Activated CD4-positive, alpha-beta T cell treated with anti-CD3 and anti-CD28 coated beads, Interleukin-2, amount 10 ng/mL, durations not matched to agents 7 days and 5 days (primary cell): ENCODE data around the gene IRF4. TPM values are rescaled to one million over a fixed set of nuclear protein-coding genes. Genes with fewer than 3 reads are reported as not detected.

ENCODE experiments used
- CTCF ChIA-PET: fragments of 350-600 bp; sonication (Branson Sonifier 250); formaldehyde crosslinking; loops from one replicate; lab custom pipeline; 2021; ENCODE audit warnings: antibody characterized with exemption; lab: Charles Lee
- POLR2A ChIA-PET: fragments of 350-600 bp; sonication (Branson Sonifier 250); formaldehyde crosslinking; loops from one replicate; lab custom pipeline; 2021; ENCODE audit warnings: antibody characterized with exemption; lab: Charles Lee
- DNase-seq: peaks from one replicate; pipeline ENCODE4 v3.0.0-alpha.2; 2020
- H3K27ac Mint-ChIP-seq: one replicate; pipeline ENCODE4 v1.8.0; 2021; ENCODE audit warnings: mild to moderate bottlenecking, moderate library complexity, mixed read lengths
- H3K27me3 Mint-ChIP-seq: one replicate; pipeline ENCODE4 v1.8.0; 2021; ENCODE audit warnings: mixed read lengths
- H3K36me3 Mint-ChIP-seq: one replicate; pipeline ENCODE4 v1.8.0; 2021; ENCODE audit warnings: low read depth, mixed read lengths
- H3K4me1 Mint-ChIP-seq: one replicate; pipeline ENCODE4 v1.8.0; 2021; ENCODE audit warnings: mixed read lengths
- H3K4me3 Mint-ChIP-seq: one replicate; pipeline ENCODE4 v1.8.0; 2021; ENCODE audit warnings: mild to moderate bottlenecking, moderate library complexity, mixed read lengths
- H3K9me3 Mint-ChIP-seq: one replicate; pipeline ENCODE4 v1.8.0; 2021; ENCODE audit warnings: mixed read lengths
- total RNA-seq, 2 experiments: library from RNA; stranded (reverse); gene quantifications; one replicate each; pipeline ENCODE4 v1.2.3, GENCODE V29; 2021

The IRF4 gene
- total RNA-seq, 2 experiments from 2014 or later: 111 to 126 TPM

- CTCF ChIA-PET: interaction anchor here (0.8 to 5.5 kb wide), 10 partner anchors 10 to 239 kb away, joined by 3 to 35 read pairs (median 4); no protein-coding TSS in a partner anchor
These were observed 1.2 kb downstream of the IRF4 start for GRCh38 chr6:392441-393390.

GRCh38 chr6:393391-394221 lies 2.1 kb downstream of the IRF4 start:
- Mint-ChIP-seq H3K27me3 (no peaks in the 10 kb centered on the region), H3K27ac (peak overlapping the region; percentile 95), H3K36me3 (peaks cover 52% of the 10 kb centered on the region), H3K9me3 (no peaks in the 10 kb centered on the region), H3K4me3 (peak overlapping the region; percentile 91), H3K4me1 (peaks cover 67% of the 10 kb centered on the region)
- CTCF ChIA-PET: interaction anchor here (0.6 to 5.5 kb wide), 6 partner anchors 11 to 205 kb away, joined by 3 to 35 read pairs (median 4); no protein-coding TSS in a partner anchor
- peak; percentile 36 for DNase-seq
- POLR2A ChIA-PET: interaction anchor here (0.6 to 1.8 kb wide), 3 partner anchors 10 to 210 kb away, joined by 3 to 10 read pairs (median 3); no protein-coding TSS in a partner anchor

More at GRCh38 chr6:392441-393390, 1.2 kb downstream of the IRF4 start:
- POLR2A ChIA-PET: interaction anchor here (0.6 to 1.9 kb wide), 12 partner anchors 10 to 168 kb away, joined by 3 to 11 read pairs (median 3); no protein-coding TSS in a partner anchor
- DNase-seq: peak; percentile 70
- Mint-ChIP-seq H3K36me3 (peaks cover 43% of the 10 kb centered on the region), H3K27me3 (no peaks in the 10 kb centered on the region), H3K4me3 (peak overlapping the region; percentile 91), H3K27ac (peak overlapping the region; percentile 95), H3K4me1 (peaks cover 62% of the 10 kb centered on the region), H3K9me3 (no peaks in the 10 kb centered on the region)

DNA sequence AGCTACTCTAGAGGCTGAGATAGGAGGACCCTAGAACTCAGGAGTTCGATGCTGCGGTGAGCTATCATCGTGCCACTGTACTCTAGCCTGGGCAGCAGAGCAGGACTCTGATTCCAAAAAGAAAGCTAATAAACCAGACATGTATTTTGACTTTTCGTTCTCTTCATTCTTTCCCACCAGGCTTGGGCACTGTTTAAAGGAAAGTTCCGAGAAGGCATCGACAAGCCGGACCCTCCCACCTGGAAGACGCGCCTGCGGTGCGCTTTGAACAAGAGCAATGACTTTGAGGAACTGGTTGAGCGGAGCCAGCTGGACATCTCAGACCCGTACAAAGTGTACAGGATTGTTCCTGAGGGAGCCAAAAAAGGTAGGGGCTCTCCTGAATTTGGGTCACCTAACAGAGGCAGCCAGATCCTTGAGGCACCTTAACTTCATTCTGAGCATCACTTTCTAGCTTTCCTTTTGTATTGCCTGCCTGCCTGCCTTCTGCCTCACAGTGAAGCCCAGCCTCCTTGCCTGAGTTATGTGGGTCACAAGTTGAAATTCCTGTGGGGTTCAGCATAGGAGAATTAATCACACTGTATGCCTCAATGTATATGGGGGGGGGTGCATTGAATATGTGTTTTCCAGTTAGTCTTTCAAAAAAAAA lies 3.2 kb downstream of the IRF4 start:
- Mint-ChIP-seq H3K4me1 (peaks cover 67% of the 10 kb centered on the region), H3K27ac (no peak overlapping the region), H3K4me3 (peak overlapping the region; percentile 91), H3K36me3 (peaks cover 62% of the 10 kb centered on the region), H3K9me3 (no peaks in the 10 kb centered on the region), H3K27me3 (no peaks in the 10 kb centered on the region)
- no peak for DNase-seq
- ChIA-PET CTCF (interaction anchor here (0.8 to 5.5 kb wide), 6 partner anchors 10 to 206 kb away, joined by 3 to 35 read pairs (median 3); no protein-coding TSS in a partner anchor), POLR2A (interaction anchor here (0.6 to 1.8 kb wide), 3 partner anchors 9 to 52 kb away, joined by 3 to 10 read pairs (median 6); no protein-coding TSS in a partner anchor)

GRCh38 chr6:395432-396125 lies 4.0 kb downstream of the IRF4 start:
- H3K27ac Mint-ChIP-seq: peak overlapping the region; percentile 54
- H3K36me3 Mint-ChIP-seq: peaks cover 69% of the 10 kb centered on the region
- H3K27me3 Mint-ChIP-seq: no peaks in the 10 kb centered on the region
- DNase-seq: no peak
- H3K4me1 Mint-ChIP-seq: peaks cover 67% of the 10 kb centered on the region
- no peaks in the 10 kb centered on the region for H3K9me3 Mint-ChIP-seq
- H3K4me3 Mint-ChIP-seq: peak overlapping the region; percentile 91
- CTCF ChIA-PET: interaction anchor here (0.8 to 5.5 kb wide), 3 partner anchors 28 to 207 kb away, joined by 3 to 34 read pairs (median 3); no protein-coding TSS in a partner anchor
- POLR2A ChIA-PET: interaction anchor here (0.6 kb wide), 1 partner anchor 38 kb away, joined by 6 read pairs; no protein-coding TSS in a partner anchor

DNA sequence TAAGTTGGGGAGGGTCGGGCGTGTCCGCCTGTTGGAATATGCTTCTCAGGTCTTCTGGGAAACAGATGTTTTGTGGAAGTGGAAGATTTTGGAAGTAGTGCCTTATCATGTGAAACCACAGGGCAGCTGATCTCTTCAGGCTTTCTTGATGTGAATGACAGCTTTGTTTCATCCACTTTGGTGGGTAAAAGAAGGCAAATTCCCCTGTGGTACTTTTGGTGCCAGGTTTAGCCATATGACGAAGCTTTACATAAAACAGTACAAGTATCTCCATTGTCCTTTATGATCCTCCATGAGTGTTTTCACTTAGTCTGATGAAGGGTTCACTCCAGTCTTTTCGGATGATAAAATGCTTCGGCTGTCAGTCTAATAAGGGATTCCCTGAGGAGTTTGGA lies 4.6 kb downstream of the IRF4 start:
- Mint-ChIP-seq H3K27me3 (no peaks in the 10 kb centered on the region), H3K36me3 (peaks cover 74% of the 10 kb centered on the region), H3K4me3 (peak overlapping the region; percentile 91), H3K9me3 (no peaks in the 10 kb centered on the region), H3K4me1 (peaks cover 66% of the 10 kb centered on the region), H3K27ac (peak overlapping the region; percentile 54)
- ChIA-PET POLR2A (no interaction called here), CTCF (interaction anchor here (1.5 to 5.5 kb wide), 2 partner anchors 130 to 208 kb away, joined by 3 to 34 read pairs; no protein-coding TSS in a partner anchor)
- DNase-seq: no peak

- H3K4me1 Mint-ChIP-seq: peaks cover 74% of the 10 kb centered on the region
- H3K27me3 Mint-ChIP-seq: no peaks in the 10 kb centered on the region
- H3K9me3 Mint-ChIP-seq: no peaks in the 10 kb centered on the region
- H3K36me3 Mint-ChIP-seq: peaks cover 81% of the 10 kb centered on the region
- H3K4me3 Mint-ChIP-seq: peak overlapping the region; percentile 9
- CTCF ChIA-PET: interaction anchor here (0.6 to 3.2 kb wide), 5 partner anchors 12 to 206 kb away, joined by 3 to 18 read pairs (median 3); no protein-coding TSS in a partner anchor
- H3K27ac Mint-ChIP-seq: peak overlapping the region; percentile 70
- POLR2A ChIA-PET: no interaction called here
- no peak for DNase-seq
These were observed 5.5 kb downstream of the IRF4 start for GRCh38 chr6:397056-397455.

DNA sequence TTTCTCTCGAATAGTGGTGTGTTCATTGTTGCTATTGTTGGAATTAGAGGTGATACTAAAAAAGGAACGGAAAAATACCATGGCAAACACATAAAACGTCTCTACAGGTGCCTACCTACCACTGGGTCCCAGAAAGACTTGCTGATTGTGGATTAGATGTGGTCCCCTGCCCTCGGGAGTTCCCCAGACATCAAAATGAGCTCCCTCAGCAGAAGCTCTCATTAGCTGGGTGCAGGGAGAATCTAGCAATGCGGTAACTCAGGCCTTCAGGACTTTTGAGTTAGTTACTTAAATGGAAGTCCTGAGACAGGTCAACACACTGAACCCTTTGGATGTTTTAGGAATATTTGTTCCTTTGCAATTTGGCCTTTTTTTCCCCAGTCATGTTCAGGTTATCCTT lies 6.1 kb downstream of the IRF4 start:
- CTCF ChIA-PET: interaction anchor here (0.6 to 3.2 kb wide), 8 partner anchors 11 to 249 kb away, joined by 3 to 18 read pairs (median 4); no protein-coding TSS in a partner anchor
- H3K4me1 Mint-ChIP-seq: peaks cover 80% of the 10 kb centered on the region
- H3K27me3 Mint-ChIP-seq: no peaks in the 10 kb centered on the region
- peaks cover 85% of the 10 kb centered on the region for H3K36me3 Mint-ChIP-seq
- H3K4me3 Mint-ChIP-seq: peak overlapping the region; percentile 9
- POLR2A ChIA-PET: no interaction called here
- H3K9me3 Mint-ChIP-seq: no peaks in the 10 kb centered on the region
- DNase-seq: no peak
- peak overlapping the region; percentile 70 for H3K27ac Mint-ChIP-seq

- Mint-ChIP-seq H3K4me1 (peaks cover 85% of the 10 kb centered on the region), H3K27ac (no peak overlapping the region)
- CTCF ChIA-PET: interaction anchor here (0.7 to 3.2 kb wide), 7 partner anchors 11 to 250 kb away, joined by 3 to 18 read pairs (median 4); no protein-coding TSS in a partner anchor
These were observed 6.5 kb downstream of the IRF4 start for GRCh38 chr6:398065-398464.

GRCh38 chr6:398558-399078 lies 7.1 kb downstream of the IRF4 start:
- CTCF ChIA-PET: interaction anchor here (0.7 to 3.2 kb wide), 6 partner anchors 10 to 250 kb away, joined by 3 to 18 read pairs (median 4); no protein-coding TSS in a partner anchor
- DNase-seq: no peak
- Mint-ChIP-seq H3K4me3 (peak overlapping the region; percentile 19), H3K4me1 (peaks cover 90% of the 10 kb centered on the region), H3K27ac (peak overlapping the region; percentile 6), H3K36me3 (peaks cover 88% of the 10 kb centered on the region), H3K27me3 (no peaks in the 10 kb centered on the region), H3K9me3 (no peaks in the 10 kb centered on the region)
- POLR2A ChIA-PET: interaction anchor here (0.5 kb wide), 1 partner anchor 67 kb away, joined by 3 read pairs; no protein-coding TSS in a partner anchor

More at GRCh38 chr6:398065-398464, 6.5 kb downstream of the IRF4 start:
- Mint-ChIP-seq H3K9me3 (no peaks in the 10 kb centered on the region), H3K36me3 (peaks cover 85% of the 10 kb centered on the region), H3K27me3 (no peaks in the 10 kb centered on the region), H3K4me3 (peak overlapping the region; percentile 9)
- POLR2A ChIA-PET: interaction anchor here (0.5 kb wide), 1 partner anchor 67 kb away, joined by 3 read pairs; no protein-coding TSS in a partner anchor
- no peak for DNase-seq

GRCh38 chr6:399785-400534 lies 8.4 kb downstream of the IRF4 start:
- ChIA-PET POLR2A (interaction anchor here (0.7 kb wide), 1 partner anchor 253 kb away, joined by 3 read pairs; no protein-coding TSS in a partner anchor), CTCF (interaction anchor here (0.7 to 3.2 kb wide), 9 partner anchors 9 to 252 kb away, joined by 3 to 18 read pairs (median 3); no protein-coding TSS in a partner anchor)
- peaks cover 93% of the 10 kb centered on the region for H3K4me1 Mint-ChIP-seq
- peak overlapping the region; percentile 62 for H3K4me3 Mint-ChIP-seq
- H3K27me3 Mint-ChIP-seq: no peaks in the 10 kb centered on the region
- no peaks in the 10 kb centered on the region for H3K9me3 Mint-ChIP-seq
- H3K36me3 Mint-ChIP-seq: peaks cover 91% of the 10 kb centered on the region
- peak overlapping the region; percentile 86 for H3K27ac Mint-ChIP-seq
- DNase-seq: peak; percentile 74
